Liver (tissue), 9 donors: ENCODE measurements around the gene DNAH7. TPM values are rescaled to one million over a fixed set of nuclear protein-coding genes. Genes with fewer than 3 reads are reported as not detected.
A peak's percentile ranks its signal among the peaks of the same experiment; 100 is the strongest.
"Not testable (repeated sequence)": the region's sequence is repeated elsewhere in the genome, so short reads cannot be mapped to it uniquely, and the experiment has no call there.

Experiments
- DNase-seq: peaks from one replicate; pipeline ENCODE4 v3.0.0-alpha.2; 2017; ENCODE audit warnings: low spot score
- H3K27ac ChIP-seq, 2 donors: one replicate each; pipeline ENCODE4 v1.7.0; 2013; ENCODE audit warnings: inconsistent platforms in 2 of 2, low read length in 2 of 2, control low read depth in 1 of 2, low read depth in 1 of 2, mild to moderate bottlenecking in 1 of 2
- H3K27me3 ChIP-seq, 4 donors: one replicate each; pipeline versions ENCODE4 v1.6.1 to v1.7.0; 2013; ENCODE audit warnings: low read length in 3 of 4, inconsistent platforms in 1 of 4, mild to moderate bottlenecking in 1 of 4, moderate library complexity in 1 of 4; ENCODE audit not compliant: control insufficient read depth in 4 of 4, insufficient read depth in 4 of 4
- H3K36me3 ChIP-seq, 4 donors: one replicate each; pipeline versions ENCODE4 v1.6.1 to v1.7.0; 2013; ENCODE audit warnings: low read length in 3 of 4, mild to moderate bottlenecking in 3 of 4, low read depth in 1 of 4, moderate library complexity in 1 of 4; ENCODE audit not compliant: control insufficient read depth in 4 of 4, insufficient read depth in 3 of 4
- H3K4me1 ChIP-seq, 4 donors: one replicate each; pipeline versions ENCODE4 v1.6.1 to v1.7.0; 2013; ENCODE audit warnings: low read length in 3 of 4, mild to moderate bottlenecking in 3 of 4, moderate library complexity in 1 of 4; ENCODE audit not compliant: control insufficient read depth in 4 of 4, insufficient read depth in 4 of 4
- H3K4me3 ChIP-seq, 3 donors: one replicate each; pipeline versions ENCODE4 v1.6.1 to v1.7.0; 2013; ENCODE audit warnings: low read length in 3 of 3, control low read depth in 1 of 3, low read depth in 1 of 3, mild to moderate bottlenecking in 1 of 3
- H3K9ac ChIP-seq, 2 donors: one replicate each; pipeline ENCODE4 v1.7.0; 2013; ENCODE audit warnings: low read length in 2 of 2, mild to moderate bottlenecking in 2 of 2, moderate library complexity in 2 of 2, control low read depth in 1 of 2, low read depth in 1 of 2
- H3K9me3 ChIP-seq, 4 donors: one replicate each; pipeline versions ENCODE4 v1.6.1 to v1.7.0; 2013; ENCODE audit warnings: low read length in 3 of 4; ENCODE audit not compliant: control insufficient read depth in 4 of 4
- CTCF ChIP-seq: fragments of 150-350 bp; IDR thresholded peaks from 2 replicates; pipeline ENCODE4 v1.5.1; 2017; ENCODE audit warnings: improper control_type of control experiment, low read depth, low read length; ENCODE audit not compliant: missing input control
- EGR1 ChIP-seq, 2 donors: IDR thresholded peaks; 2 replicates each; pipeline ENCODE4 v1.6.1; 2016 to 2018; ENCODE audit warnings: antibody characterized with exemption in 2 of 2, low read depth in 2 of 2
- FOXA1 ChIP-seq: IDR thresholded peaks from 2 replicates; pipeline ENCODE4 v1.6.1; 2016; ENCODE audit warnings: antibody characterized with exemption
- GABPA ChIP-seq, 2 donors: IDR thresholded peaks in 1 of 2; conservative IDR thresholded peaks in 1 of 2; 2 replicates each; pipeline ENCODE4 v1.6.1; 2016; ENCODE audit warnings: antibody characterized with exemption in 2 of 2, mild to moderate bottlenecking in 1 of 2, moderate library complexity in 1 of 2
- HNF4A ChIP-seq, 2 donors: conservative IDR thresholded peaks; 2 replicates each; pipeline ENCODE4 v1.6.1; 2016; ENCODE audit warnings: antibody characterized with exemption in 2 of 2, mild to moderate bottlenecking in 2 of 2
- HNF4G ChIP-seq: IDR thresholded peaks from 2 replicates; pipeline ENCODE4 v1.6.1; 2016; ENCODE audit warnings: antibody characterized with exemption
- MAX ChIP-seq: IDR thresholded peaks from 2 replicates; pipeline ENCODE4 v1.6.1; 2016; ENCODE audit warnings: antibody characterized with exemption
- NR2F2 ChIP-seq: IDR thresholded peaks from 2 replicates; pipeline ENCODE4 v1.6.1; 2016; ENCODE audit warnings: antibody characterized with exemption
- REST ChIP-seq: IDR thresholded peaks from 2 replicates; pipeline ENCODE4 v1.6.1; 2016; ENCODE audit warnings: antibody characterized with exemption, mild to moderate bottlenecking
- RXRA ChIP-seq, 2 donors: IDR thresholded peaks; 2 replicates each; pipeline ENCODE4 v1.6.1; 2017 to 2018; ENCODE audit warnings: antibody characterized with exemption in 2 of 2, mild to moderate bottlenecking in 1 of 2
- SP1 ChIP-seq: IDR thresholded peaks from 2 replicates; pipeline ENCODE4 v1.6.1; 2018; ENCODE audit warnings: antibody characterized with exemption, mild to moderate bottlenecking
- TAF1 ChIP-seq: conservative IDR thresholded peaks from 2 replicates; pipeline ENCODE4 v1.6.1; 2016; ENCODE audit warnings: antibody characterized with exemption, mild to moderate bottlenecking
- YY1 ChIP-seq: IDR thresholded peaks from 2 replicates; pipeline ENCODE4 v1.6.1; 2016; ENCODE audit warnings: antibody characterized with exemption, mild to moderate bottlenecking
- ZBTB33 ChIP-seq: IDR thresholded peaks from 2 replicates; pipeline ENCODE4 v1.6.1; 2016; ENCODE audit warnings: antibody characterized with exemption
- WGBS: extraction: QIAGEN DNeasy Blood & Tissue Kit; methylation state at CpG from one replicate; pipeline ENCODE4 v1.1.7; 2013; 5-methylcytosine and 5-hydroxymethylcytosine counted together
- polyA plus RNA-seq, 2 donors: library from polyadenylated mRNA; stranded (reverse) in 1 of 2; unstranded in 1 of 2; fragments of 200-250 nt in 1 of 2; fragments of >200 nt in 1 of 2; fragmentation: Nextera tagmentation in 1 of 2; extraction: Ambion mirVana in 1 of 2; gene quantifications; one replicate each; pipeline versions ENCODE4 v1.2.1 to v1.2.3, GENCODE V29; 2013 to 2015
- total RNA-seq, 2 donors: library from RNA; depleted of rRNA; stranded (reverse); fragments of >200 nt; gene quantifications; one replicate each; pipeline ENCODE4 v1.2.3, GENCODE V29; 2014
- donor health status: healthy.
- donor health status: healthy.
- donor health status: healthy.
- donor health status: healthy.
- donor health status: healthy.

The DNAH7 gene
- total and polyA plus RNA-seq, 4 donors = under 0.01 to 0.50 (median 0.07) TPM

- H3K36me3 ChIP-seq, DNase-seq, H3K27me3 ChIP-seq, H3K9ac ChIP-seq, H3K27ac ChIP-seq, H3K9me3 ChIP-seq, H3K4me3 ChIP-seq, H3K4me1 ChIP-seq: not testable (repeated sequence)
- WGBS = 78% methylated on average over 5 of the region's 5 CpGs
Measured at GRCh38 chr2:196089448-196089847, 20.8 kb upstream of the DNAH7 start.

- no peaks in the 10 kb centered on the region for H3K36me3 ChIP-seq
- H3K4me3 ChIP-seq = no peak overlapping the region
- H3K4me1 ChIP-seq = no peaks in the 10 kb centered on the region
- no peaks in the 10 kb centered on the region for H3K9me3 ChIP-seq
- no peak overlapping the region for H3K27ac ChIP-seq
- H3K9ac ChIP-seq = no peak overlapping the region
- TF ChIP-seq NR2F2 (peak; percentile 45), HNF4A (conservative IDR thresholded peaks at IDR 0.05) (peak in 1 of 2 donors; percentile 46), RXRA (IDR thresholded peaks at IDR 0.05) (peak in 1 of 2 donors; percentile 45), EGR1 (IDR thresholded peaks at IDR 0.05; ENCODE audit: low read depth in 2 of 2) (no peak)
- no peaks in the 10 kb centered on the region for H3K27me3 ChIP-seq
- DNase-seq = no peak
- WGBS = 57% methylated on average over 2 of the region's 2 CpGs
Measured at GRCh38 chr2:196088203-196088602, 19.6 kb upstream of the DNAH7 start.

- Histone ChIP-seq H3K27me3 (no peaks in the 10 kb centered on the region), H3K27ac (no peak overlapping the region), H3K4me3 (no peak overlapping the region), H3K9ac (no peak overlapping the region), H3K36me3 (no peaks in the 10 kb centered on the region), H3K4me1 (no peaks in the 10 kb centered on the region), H3K9me3 (no peaks in the 10 kb centered on the region)
- 78% methylated on average over 7 of the region's 7 CpGs for WGBS
- TF ChIP-seq YY1 = no peak
- no peak for TF ChIP-seq FOXA1
- no peak for TF ChIP-seq HNF4G
- TF ChIP-seq ZBTB33 = no peak
- no peak for TF ChIP-seq SP1
- TF ChIP-seq NR2F2 = no peak
- no peak for TF ChIP-seq MAX
- no peak for TF ChIP-seq REST
- no peak for TF ChIP-seq EGR1 (IDR thresholded peaks at IDR 0.05; ENCODE audit: low read depth in 2 of 2)
- no peak for TF ChIP-seq GABPA (IDR thresholded peaks at IDR 0.05 in 1 of 2, conservative IDR thresholded peaks at IDR 0.05 in 1 of 2)
- no peak for TF ChIP-seq CTCF
- TF ChIP-seq HNF4A (conservative IDR thresholded peaks at IDR 0.05) = no peak
- TF ChIP-seq TAF1 = no peak
- DNase-seq = no peak
Measured at GRCh38 chr2:196086517-196087368, 18.1 kb upstream of the DNAH7 start.
